ENCODE data around the gene TSC22D2.

Gene TSC22D2

GRCh38 chr3:150385296-150386242 lies 22.5 kb upstream of the TSC22D2 start:
- DNase-seq, result no peak

GRCh38 chr3:150388498-150389418 lies 19.3 kb upstream of the TSC22D2 start:
- no peak for DNase-seq

- DNase-seq, result no peak
Observed at GRCh38 chr3:150390087-150390486, 18.0 kb upstream of the TSC22D2 start.

- no peak for DNase-seq
Observed at GRCh38 chr3:150391161-150391560, 16.9 kb upstream of the TSC22D2 start.

GRCh38 chr3:150393745-150394144 lies 14.4 kb upstream of the TSC22D2 start:
- DNase-seq, result no peak

GRCh38 chr3:150394606-150395005 lies 13.5 kb upstream of the TSC22D2 start:
- DNase-seq, result no peak

GRCh38 chr3:150396491-150396890 lies 11.6 kb upstream of the TSC22D2 start:
- DNase-seq, result no peak

GRCh38 chr3:150396956-150397550 lies 11.0 kb upstream of the TSC22D2 start:
- no peak for DNase-seq

GRCh38 chr3:150399060-150399459 lies 9.0 kb upstream of the TSC22D2 start:
- DNase-seq, result no peak

GRCh38 chr3:150401285-150401684 lies 6.8 kb upstream of the TSC22D2 start:
- DNase-seq, result no peak

- no peak for DNase-seq
Observed at GRCh38 chr3:150402217-150402616, 5.9 kb upstream of the TSC22D2 start.

- no peak for DNase-seq
Observed at GRCh38 chr3:150404023-150404422, 4.1 kb upstream of the TSC22D2 start.

GRCh38 chr3:150407051-150407807 lies 869 bp upstream of the TSC22D2 start:
- DNase-seq, result no peak

- DNase-seq, result no peak
Observed at GRCh38 chr3:150407808-150408220, 284 bp upstream of the TSC22D2 start.

- no peak for DNase-seq
Observed at GRCh38 chr3:150409125-150409511, 1.0 kb downstream of the TSC22D2 start.

GRCh38 chr3:150409512-150410310 lies 1.6 kb downstream of the TSC22D2 start:
- peak; percentile 46 for DNase-seq

- DNase-seq, result peak; percentile 73
Observed at GRCh38 chr3:150410311-150411105, 2.4 kb downstream of the TSC22D2 start.

GRCh38 chr3:150411106-150411460 lies 3.0 kb downstream of the TSC22D2 start:
- peak; percentile 73 for DNase-seq

GRCh38 chr3:150411546-150411945 lies 3.4 kb downstream of the TSC22D2 start:
- no peak for DNase-seq

GRCh38 chr3:150411976-150412375 lies 3.9 kb downstream of the TSC22D2 start:
- no peak for DNase-seq
